NCI-H524 treated with DMSO at 0.1 percent for 48 hours (cell line): Measurements from ENCODE around the gene CEP192.
A peak's percentile ranks its signal among the peaks of the same experiment; 100 is the strongest.
"Not testable (repeated sequence)": the region's sequence is repeated elsewhere in the genome, so short reads cannot be mapped to it uniquely, and the experiment has no call there.

Source experiments
- DNase-seq: peaks from one replicate; lab custom pipeline; 2025; lab: John Stamatoyannopoulos, UW

The CEP192 gene, protein sequence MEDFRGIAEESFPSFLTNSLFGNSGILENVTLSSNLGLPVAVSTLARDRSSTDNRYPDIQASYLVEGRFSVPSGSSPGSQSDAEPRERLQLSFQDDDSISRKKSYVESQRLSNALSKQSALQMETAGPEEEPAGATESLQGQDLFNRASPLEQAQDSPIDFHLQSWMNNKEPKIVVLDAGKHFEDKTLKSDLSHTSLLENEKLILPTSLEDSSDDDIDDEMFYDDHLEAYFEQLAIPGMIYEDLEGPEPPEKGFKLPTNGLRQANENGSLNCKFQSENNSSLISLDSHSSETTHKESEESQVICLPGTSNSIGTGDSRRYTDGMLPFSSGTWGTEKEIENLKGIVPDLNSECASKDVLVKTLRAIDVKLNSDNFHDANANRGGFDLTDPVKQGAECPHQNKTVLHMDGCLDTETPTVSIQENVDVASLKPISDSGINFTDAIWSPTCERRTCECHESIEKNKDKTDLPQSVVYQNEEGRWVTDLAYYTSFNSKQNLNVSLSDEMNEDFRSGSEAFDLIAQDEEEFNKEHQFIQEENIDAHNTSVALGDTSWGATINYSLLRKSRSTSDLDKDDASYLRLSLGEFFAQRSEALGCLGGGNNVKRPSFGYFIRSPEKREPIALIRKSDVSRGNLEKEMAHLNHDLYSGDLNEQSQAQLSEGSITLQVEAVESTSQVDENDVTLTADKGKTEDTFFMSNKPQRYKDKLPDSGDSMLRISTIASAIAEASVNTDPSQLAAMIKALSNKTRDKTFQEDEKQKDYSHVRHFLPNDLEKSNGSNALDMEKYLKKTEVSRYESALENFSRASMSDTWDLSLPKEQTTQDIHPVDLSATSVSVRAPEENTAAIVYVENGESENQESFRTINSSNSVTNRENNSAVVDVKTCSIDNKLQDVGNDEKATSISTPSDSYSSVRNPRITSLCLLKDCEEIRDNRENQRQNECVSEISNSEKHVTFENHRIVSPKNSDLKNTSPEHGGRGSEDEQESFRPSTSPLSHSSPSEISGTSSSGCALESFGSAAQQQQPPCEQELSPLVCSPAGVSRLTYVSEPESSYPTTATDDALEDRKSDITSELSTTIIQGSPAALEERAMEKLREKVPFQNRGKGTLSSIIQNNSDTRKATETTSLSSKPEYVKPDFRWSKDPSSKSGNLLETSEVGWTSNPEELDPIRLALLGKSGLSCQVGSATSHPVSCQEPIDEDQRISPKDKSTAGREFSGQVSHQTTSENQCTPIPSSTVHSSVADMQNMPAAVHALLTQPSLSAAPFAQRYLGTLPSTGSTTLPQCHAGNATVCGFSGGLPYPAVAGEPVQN (N-terminal part only)

DNA sequence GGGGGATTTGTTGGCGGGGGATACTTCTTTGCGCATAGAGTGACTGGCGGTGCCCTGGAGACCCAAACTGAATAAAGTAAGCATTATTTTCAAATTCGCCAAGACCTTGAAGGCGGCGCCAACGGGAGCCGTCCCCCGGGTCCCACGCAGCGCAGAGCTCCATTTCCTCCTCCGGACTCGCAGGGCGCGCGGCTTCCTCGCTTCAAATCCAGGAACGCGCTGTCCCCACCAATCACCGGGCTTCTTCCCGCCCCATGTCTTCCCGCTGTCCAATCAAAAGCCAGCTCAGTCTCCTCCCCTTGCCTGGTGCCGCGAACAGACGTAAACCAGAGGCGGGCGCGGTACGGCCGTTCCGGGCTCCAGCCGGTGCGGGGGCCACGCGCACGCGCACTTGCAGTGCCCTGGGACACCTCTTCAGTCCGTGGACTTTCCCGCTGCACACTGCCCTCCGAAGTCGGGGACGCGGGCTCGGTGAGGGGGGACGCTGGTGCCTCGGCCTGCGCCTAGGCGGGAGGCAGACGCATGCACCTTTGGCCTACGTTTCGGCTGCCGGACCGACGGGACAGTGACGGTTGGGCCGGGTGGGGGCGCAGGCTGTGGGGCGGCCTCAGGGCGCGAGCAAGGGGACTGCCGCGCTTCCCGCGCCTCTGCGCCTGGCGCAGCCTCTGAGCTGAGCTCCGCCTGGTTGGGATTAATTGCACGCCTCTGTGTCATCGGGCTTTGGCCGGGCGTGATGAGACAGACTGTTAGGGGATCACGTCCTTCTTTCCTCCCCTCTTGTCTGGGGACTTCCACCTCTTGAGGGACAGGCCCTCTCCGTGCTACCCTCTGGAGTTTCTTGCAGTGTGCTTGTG, at the start of gene CEP192:
Gene CEP192 (plus strand): TSS at position 396 of the 854 bp plus-strand sequence. CDS start 8,063 bp downstream, outside the sequence.
- peak; percentile 89 for DNase-seq

DNA sequence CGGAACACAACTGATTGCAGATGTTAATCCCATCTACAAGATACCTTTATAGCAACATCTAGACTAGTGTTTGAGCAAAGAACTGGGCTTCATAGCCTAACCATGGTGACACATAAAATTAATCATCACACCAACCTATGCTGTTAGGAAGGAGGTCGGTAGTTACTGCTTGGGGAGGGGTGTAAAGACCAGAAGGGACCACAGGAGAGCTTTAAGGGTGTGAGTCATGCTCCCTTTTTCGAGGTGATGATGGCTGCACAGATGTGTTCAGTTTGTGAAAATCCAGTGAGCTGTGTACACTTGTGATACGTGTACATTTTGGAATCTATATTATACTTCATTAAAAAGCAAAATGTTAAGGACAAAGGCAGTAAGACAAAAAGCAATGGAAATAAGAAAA, 47.9 kb upstream of the CEP192 start:
- DNase-seq: no peak

DNA sequence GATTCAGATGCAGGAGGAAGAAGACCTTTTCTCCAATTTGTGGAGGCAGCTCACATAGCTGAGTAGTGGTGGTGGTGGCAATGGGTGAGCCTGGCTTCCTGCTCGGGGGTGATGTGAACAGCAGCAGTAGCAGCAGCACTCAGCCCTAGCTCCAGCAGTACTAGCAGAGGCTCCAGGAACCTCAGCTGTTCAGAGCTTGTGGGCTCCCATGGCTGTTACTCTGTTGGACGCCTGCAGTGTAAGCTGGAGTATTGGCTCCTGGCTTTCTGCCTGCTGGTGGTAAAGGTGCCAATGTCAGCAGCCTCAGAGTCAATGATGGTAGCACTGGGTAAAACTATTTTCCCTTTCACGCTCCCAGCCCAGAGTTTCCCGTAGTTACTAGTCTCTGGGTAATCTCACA, 46.5 kb upstream of the CEP192 start:
- DNase-seq: no peak

DNA sequence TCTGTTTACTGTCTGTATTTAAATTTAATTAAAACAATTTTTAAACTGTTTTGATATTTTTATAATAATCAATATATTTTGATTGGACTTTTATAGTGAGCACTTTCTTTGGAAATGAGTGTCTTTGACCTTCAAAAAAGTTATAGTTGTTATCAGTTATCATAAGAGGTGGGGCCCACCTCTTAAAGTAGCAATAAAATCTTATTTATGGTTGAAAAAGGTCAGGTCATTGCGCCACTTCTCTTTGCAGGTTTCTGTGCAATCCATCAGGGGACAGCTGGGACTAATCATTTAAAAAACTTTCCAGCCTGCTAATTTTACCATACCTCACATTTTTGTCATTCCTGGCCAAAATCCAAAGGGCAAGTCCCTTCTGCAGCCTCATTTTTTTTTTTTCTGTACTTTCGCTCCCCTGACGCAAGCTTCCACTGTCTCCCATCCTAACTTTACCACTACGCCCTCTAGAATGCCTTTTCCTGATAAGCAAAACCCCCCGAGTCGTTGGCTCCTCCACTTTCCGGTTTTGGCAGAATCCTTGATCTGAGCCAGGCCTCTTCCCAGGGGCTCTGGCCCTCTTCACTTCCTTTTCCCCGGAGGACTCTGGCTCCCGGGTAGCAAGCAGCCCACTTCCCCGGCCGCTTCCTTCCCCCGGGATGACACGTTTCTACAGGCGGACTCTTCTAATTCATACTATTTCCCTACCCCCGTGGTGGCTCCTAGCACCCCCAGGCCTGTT, 44.4 kb upstream of the CEP192 start:
- DNase-seq: peak; percentile 24

DNA sequence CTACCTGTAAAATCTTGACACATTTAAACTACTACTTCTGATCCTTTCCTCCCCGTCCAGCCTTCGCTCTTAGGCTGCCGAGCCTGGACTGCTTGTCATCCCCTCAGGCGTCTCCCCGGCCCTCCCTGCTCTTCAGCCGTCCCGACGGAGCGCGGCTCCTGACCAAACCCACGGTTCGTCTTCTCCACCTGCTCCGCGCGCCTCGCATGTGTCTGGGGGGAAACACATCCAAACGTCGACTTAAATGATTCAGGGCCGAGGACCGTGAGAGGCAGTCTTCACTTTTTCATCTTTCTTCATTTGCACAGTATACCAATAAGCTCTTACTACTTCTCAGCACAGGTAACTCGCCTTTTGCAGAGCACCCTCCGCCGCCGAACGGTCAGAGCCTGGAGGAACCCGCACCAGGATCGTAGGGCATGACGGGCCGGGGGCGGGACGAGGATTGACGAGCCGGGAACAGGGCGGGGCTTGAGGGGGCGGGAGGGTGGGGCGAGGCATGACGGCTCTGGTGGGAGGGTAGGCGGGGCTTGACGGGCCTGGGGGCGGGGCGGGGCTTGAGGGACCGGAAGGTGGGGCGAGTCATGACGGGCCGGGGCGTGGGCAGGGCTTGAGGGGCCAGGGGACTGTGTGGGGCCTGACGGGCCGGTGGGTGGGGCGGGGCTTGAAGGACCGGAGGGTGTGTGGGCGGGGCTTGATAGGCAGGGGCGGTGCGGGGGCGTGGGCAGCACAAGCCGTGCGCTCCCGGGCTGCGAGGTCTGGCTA, 43.7 kb upstream of the CEP192 start, which contains the start of gene SEH1L:
Gene SEH1L (plus strand): TSS at position 727 of the 765 bp plus-strand sequence. CDS start 111 bp downstream, outside the sequence.
- peak; percentile 60 for DNase-seq

DNA sequence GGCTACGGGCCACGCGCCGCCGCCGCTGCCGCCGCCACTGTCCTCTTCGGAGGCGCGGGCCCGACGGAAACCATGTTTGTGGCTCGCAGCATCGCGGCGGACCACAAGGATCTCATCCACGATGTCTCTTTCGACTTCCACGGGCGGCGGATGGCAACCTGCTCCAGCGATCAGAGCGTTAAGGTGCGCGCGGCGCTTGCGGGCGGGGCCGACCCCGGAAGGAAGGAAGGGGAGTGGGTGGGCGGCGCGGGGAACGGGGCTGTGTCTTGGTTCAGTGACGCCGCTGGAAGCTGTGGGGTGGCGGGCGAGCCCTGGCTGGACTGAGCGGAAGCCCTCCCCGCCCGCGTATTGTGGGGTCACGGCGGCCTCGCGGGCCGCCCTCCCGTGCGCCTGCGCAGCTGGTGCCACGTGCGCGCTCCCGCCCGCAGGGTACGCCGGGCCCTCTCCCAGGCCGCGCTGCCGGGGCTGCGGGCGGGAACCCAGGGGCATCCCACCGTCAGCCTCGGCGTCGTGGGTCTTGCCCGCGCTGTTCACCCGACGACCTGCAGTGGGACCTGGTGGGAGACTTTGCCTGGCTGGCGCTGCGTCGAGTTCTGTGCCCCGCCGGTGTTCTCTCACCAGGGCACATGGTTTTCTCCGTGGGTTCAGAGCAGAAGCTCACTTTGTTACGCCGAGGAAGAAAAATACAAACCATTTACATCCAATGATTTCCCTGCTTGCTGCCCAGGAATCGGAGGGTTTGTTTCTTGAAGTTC, 42.9 kb upstream of the CEP192 start:
- DNase-seq: peak; percentile 22

DNA sequence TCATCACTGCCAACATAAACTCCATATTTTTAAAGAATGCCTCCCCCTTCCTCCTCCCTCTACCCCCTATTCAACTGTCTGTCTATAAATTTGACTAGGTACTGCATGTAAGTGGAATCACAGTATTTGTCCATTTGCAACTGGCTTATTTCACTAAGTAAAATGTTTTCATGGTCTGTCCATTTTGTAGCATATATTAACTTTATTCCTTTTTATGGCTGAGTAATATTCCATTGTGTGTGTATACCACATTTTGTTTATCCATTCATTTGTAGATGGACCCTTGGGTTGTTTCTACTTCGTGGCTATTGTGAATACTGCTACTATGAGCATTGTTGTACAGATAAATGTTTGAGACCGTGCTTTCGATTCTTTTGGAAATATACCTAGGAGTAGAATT, 32.7 kb upstream of the CEP192 start:
- DNase-seq: no peak

DNA sequence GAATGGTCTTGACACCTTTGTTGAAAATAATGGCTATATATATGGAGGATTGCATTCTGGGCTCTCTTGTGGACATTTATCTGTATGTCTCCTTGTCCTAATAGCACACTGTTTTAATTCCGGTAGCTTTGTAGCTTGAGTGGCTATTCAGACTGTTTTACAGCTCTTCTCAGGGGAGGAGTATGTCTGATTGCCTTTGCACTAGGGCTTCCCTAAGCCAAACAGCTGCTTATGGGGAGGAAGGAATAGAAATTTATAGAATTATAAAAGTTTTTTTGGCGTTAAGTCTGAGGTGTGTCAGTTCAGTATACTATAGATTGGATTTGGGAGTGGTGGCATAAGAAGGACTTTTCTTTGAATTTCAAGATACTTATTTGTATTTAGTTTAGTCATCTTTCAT, 30.8 kb upstream of the CEP192 start:
- DNase-seq: no peak

DNA sequence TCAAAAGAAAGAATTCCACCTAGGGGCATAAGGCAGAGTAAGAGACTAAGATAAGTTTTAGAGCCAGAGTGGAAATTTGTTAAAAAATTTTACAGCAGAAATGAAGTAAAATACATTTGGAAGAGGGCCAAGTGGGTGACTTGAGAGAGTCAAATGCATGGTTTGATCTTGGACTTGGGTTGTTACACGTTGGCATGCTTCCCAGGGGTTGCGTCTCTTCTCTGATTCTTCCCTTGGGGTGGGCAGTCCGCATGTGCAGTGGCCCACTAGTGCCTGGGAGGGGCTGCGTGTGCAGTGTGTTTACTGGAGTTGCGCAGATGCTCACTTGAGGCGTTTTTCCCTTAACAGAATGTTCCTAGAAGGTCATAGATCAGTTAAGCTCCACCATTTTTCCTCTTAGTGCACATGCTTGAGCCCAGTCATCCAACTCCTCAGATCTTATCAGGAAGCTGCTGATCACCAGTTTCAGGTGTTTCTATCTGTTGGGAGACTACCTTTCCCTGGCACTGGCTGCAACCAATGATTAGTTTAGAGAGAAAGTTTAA, 30.2 kb upstream of the CEP192 start:
- DNase-seq: no peak

DNA sequence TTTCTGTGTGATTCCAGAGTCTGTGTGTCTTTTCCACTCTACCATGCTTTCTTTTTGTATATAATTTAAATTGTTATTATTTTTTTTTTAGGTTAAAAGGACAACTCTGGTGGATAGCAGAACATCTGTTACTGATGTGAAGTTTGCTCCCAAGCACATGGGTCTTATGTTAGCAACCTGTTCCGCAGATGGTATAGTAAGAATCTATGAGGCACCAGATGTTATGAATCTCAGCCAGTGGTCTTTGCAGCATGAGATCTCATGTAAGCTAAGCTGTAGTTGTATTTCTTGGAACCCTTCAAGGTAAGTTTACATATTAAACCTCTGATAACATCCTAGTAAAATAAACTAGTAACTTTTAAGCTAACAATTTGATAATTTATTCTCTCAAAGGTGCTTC, 28.1 kb upstream of the CEP192 start:
- no peak for DNase-seq

DNA sequence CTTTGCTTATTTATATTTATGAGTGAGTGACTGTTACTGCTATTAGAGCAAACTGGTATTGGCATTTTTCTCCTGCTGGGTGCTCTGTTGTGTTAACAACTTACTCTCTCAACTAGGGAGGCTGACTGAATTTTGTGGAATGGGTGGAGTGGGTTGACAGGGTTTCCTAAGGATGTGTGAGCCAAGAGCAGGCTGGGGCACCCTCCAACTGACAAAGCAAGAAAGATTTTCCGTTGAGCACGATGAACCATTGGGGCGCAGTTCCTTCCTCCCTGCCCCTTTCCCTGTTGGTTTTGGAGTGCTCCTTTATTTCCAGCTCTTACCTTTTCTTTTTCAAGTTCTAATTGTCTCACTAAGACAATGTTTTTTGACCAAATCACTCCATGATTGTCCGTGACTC, 23.0 kb upstream of the CEP192 start:
- DNase-seq: no peak

DNA sequence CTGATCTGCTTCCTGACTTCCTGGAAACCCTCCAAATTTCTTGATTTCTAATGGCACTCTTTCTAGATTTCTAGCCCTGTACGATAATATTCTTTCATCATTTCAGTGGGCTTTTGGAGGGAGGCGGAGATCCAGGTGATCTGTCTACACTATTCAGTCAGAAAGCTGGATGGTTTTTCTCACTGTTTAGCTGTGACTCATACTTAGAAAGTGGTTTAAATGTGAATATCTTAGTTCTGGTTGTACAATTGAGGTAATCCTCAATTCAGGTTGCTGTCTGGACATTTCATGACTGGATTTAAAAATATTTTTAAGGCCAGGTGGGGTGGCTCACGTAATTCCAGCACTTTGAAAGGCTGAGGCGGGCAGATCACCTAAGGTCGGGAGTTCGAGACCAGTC, 22.5 kb upstream of the CEP192 start:
- no peak for DNase-seq

DNA sequence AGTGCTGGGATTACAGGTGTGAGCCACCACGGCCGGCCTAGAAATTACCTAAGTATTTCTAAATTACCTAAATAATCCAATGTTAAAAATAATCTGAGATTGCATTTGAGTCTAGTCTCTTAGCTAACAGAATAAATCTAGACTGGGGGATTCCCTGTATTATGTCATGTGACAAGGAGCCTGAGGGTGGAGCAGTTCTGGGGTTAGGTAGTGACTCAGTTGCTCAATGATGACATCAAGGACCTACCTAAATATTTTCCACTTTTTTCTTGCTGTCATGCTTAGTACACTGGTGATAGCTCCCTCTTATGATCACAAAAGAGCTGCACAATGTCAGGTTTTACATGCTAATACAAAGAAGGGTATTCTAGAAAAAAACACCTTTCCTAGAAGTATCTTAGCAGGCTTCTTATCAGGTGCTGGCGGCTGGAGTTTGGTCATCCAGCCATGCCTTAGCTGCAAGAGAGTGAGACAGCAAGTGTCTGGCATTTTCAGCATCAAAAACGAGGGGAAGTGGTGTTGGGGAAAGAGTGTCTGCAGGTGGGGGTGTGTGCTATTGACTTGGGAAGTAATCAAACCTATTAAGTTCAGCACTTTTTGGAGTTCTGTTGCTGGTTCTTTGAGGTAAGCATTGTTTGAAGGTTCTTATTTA, 17.5 kb upstream of the CEP192 start:
- no peak for DNase-seq

DNA sequence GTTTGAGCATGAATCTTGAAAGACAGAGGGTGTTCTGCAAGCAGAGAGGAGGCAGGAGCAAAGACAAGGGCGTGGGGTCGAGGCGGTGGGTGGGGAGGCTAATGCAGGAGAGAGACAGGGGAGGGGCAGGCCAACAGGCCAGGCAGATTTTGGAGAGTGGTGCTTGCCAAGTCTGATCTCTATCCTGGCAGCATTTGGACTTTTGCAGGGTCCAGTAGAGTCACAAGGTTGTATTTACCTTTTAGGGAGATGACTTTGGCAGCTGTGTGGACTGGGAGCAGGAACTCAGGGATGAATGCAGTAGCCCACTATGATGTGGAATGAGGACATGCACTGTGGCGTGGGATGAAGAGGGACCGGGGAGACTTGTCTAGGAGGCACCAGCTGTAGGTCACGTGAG, 15.7 kb upstream of the CEP192 start:
- DNase-seq: no peak

DNA sequence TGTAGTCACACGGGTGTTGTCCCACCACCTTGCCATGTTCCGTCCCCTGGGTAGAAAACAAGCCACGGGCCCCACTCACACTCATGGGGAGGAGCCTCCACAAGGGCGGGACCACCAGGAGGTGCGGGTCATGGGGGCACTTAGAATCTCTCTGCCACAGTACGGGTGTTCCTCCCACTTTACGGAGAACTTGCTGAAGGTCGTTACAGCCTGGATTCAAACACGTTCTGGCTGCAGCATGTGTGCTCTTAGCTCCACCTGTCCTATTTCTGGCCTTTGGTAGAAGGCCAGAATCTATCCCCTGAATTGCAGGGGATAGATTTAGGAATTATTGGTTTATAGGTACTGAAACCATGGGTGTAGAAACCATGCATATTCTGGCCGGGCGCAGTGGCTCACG, 14.9 kb upstream of the CEP192 start:
- no peak for DNase-seq

DNA sequence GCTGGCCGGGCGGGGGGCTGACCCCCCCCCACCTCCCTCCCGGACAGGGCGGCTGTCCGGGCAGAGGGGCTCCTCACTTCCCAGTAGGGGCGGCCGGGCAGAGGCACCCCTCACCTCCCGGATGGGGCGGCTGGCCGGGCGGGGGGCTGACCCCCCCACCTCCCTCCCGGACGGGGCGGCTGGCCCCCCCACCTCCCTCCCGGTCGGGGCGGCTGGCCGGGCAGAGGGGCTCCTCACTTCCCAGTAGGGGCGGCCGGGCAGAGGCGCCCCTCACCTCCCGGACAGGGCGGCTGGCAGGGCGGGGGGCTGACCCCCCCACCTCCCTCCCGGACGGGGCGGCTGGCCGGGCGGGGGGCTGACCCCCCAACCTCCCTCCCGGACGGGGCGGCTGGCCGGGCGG, 11.1 kb upstream of the CEP192 start:
- not testable (repeated sequence) for DNase-seq

DNA sequence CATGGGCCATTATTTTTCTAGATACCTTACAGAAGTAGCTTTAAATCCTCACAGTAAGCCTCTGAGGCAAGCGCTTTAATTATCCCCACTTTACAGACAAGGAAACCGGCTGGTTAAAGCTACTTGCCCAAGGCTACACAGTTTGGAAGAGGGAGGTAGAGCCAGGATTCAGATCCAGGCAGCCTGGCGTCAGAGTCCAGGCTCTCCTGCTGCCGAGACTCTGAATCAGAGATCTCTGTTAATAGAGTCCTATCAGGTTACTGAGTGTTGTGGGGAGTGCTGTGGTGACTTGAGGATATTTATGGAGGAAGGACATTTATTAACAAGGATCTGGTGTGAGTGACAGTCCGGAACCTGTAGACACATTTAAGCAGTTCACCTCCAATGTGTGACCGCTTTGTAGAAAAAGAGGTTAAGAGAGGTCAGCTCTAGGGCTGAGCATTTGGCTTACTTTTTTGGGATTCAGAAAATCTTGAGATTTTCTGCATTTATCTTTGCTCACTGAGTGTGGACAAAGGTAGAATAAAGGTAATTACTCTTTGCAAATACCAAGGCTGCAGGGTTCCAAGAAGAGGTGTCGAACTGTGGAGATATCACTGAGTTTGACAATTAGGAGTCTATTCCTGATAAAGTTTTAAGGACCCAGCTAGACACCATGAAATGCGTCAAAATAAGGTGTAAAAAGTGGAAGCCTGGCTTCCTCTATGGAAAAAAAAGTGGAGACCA, 1.6 kb upstream of the CEP192 start:
- DNase-seq: no peak
